GM12874 (cell line): ENCODE measurements around the gene CEBPE.

Experiments
- CTCF ChIP-seq: IDR thresholded peaks from 2 replicates; pipeline ENCODE4 v1.5.1; 2011; ENCODE audit warnings: low read depth, mild to moderate bottlenecking, control low read depth, low read length, moderate library complexity; ENCODE audit not compliant: insufficient read depth

Gene CEBPE

DNA sequence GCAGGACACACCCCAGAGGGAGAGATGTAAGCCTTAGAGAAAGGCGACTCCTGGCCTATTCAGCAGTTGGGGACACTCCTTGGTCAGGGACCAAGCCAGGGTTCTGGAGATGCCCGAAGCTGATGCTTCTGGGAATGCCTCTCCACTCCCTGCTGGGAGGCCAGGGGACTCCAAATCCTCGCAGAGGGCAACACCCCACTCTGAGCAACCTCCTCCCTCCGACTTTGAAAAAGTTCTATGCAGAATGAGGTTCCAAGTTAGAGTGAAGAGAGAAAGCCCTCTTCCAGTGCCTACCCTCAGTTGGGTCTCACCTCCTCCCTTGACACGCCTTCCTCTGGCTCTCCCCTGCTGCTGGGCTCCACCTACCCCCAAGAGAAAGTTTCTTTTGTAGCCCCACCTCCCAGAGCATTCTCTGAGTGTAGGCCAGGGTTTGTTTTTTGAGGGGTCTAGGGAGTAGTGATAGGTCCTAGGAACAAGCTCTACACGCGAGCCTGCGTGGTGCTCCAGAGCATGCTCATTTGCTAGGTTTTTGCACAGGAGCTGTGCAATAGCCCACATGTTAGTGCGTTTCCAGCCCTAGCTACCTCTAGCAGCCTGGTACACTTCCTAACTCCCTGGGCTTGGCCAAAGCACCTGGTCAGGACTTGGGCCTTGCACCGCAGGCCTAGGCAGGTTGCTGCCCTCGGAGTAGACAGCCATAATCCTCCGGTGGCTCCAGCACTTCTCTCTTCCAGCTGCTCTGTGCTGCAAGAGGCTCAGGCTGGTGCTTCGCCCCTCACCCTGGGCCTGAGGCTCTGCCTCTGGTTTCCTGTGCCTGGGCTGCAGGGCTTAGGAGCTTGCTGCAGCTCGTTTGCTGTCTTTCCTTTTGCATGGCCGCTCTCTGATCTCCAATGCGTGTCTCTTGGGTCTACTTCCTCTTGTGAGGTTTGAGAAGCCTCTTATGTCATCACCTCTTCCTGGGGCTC lies 590 bp upstream of the CEBPE start:
- no peak for TF ChIP-seq CTCF

DNA sequence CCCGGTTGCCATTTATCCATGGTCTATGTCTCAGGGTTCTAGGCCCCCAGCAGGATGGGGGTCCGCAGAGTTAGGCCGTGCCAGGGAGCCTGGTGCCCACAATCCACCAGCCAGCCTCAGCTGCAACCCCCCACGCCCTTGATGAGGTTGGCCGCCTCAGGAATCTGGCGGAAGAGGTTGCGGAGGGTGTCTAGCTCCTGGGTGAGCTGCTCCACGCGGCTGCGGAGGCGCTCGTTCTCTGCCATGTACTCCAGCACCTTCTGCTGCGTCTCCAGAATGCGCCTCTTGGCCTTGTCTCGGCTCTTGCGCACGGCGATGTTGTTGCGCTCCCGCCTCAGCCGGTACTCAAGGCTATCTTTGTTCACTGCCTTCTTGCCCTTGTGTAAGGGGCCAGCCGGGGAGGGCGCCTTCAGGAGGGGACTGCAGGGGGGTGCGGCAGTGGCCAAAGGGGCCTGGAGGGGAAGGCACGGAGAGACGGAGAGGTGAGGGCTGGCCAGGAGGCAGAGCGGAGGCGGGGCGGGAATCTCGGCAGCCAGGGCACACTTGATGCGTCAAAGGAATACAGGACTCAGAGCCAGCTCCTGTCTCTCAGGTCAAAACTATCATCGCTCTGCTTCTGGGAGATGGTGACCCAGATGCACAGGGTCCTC lies 1.6 kb downstream of the CEBPE start:
- no peak for TF ChIP-seq CTCF

DNA sequence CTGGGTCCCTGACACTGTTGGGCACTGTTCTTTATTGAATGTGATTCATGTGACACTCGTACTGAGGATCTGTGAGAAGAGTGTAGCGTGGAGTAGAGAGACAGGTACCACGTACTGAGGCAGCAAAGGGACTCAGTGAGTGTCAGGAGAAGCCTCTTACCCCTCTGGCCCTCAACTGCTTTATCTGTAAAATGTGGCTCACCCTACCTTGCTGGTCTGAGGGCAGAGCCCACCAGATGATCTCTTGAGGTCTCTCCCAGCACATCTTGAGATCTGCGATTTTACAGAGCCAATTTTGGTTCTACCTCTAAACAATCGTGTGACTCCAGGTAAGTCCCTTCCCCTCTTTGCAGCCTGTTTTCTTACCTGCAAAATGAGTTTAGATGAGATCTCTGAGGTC lies 3.1 kb downstream of the CEBPE start:
- TF ChIP-seq CTCF, result no peak

DNA sequence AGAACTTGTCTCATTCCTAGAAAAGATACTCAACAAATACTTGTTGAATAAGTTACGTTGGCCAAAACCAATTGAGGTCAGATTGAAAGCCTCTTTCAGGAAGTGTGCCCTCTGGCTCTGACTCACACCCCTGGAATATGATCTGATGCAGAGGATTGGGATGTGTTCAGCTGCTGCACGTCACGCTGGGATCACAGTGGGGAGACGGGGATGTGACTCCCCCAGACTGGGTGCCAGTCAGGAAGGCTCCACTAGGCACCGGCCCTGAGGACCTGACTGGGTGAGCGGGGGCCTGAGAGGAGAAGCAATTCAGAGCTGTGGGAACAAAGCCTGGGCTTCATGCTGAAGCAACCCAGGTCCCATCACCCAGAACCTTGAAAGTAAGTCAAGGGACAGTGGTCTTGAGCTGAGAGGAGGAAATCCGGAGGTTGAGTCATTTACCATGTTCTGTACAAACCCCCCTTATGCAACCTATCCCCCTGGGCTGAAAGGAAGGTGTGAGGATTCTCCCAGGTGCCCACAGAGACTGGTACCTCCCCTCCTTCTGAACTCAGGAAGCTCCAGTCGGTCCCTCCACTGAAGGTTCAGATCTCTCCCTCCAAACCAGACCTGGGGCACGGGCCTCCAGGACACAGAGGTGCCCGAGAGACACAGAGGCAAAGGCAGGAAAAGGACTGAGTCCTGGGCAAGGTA lies 3.9 kb downstream of the CEBPE start:
- no peak for TF ChIP-seq CTCF

DNA sequence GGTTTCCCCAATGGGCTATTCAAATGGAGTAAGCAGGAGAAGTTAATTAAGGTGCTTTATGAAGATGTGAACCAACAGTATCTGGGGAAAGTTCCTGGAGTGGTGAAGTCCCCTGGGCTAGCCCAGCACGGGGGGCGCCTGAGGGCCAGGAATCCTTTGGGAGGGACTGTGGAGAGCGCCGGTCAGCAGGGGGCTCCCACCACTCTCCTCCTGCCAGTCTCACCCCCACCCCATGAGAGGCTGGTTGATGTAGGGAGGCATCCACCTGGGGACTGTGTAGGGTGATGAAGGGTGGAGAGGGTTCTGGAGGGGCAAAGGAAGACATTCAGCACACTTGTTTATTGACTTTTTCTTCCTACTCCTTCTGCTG lies 4.4 kb downstream of the CEBPE start:
- TF ChIP-seq CTCF, result no peak

DNA sequence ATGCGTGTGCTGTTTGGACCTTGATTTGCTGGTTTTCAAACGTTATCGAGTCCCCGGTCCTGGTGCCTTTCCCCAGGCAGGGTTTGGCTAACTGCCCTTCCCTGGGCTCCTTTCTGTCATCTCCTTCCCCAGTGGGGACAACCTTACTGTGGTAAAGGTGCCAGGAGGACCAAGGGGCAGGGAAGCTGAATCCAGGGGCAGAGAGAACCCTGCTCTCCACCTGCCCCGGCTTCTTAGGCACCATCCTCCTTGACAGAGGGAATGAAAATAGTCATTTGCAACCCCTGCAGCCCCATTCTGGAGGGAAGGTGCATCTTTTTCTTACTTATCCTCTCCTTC lies 5.0 kb downstream of the CEBPE start:
- no peak for TF ChIP-seq CTCF

DNA sequence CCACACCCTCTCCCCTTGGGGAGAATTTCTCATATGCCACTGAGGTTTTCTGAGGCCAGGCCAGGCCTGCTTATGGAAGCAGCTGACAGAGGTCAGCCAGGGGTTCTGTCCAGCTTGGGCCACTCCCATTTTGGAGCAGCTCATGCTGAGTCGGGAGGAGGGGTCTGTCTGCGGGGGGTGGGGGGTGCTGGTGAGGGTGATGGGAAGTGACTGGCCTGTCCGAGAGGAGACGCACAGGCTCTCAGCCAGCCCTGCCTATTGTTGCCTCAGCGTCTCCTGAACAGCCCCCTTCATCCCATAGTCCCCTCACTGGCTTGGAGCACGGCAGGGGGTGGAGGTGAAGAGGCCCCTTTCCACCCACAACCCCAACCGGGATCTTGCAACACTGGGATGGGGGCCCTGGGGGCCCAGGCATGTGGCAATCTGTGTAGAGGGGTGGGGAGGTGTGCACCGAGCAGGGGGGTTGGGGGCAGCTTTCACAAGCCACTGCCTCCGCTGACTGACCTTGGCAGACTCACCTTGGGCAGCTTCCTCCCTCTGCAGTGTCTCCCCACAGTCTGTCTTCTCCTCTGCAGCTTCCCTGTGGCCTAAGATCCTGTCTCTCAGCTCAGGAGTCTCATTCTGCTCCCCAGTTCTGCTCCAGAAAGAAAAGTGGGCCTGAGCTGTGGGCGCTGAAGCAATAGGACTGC lies 5.5 kb downstream of the CEBPE start:
- TF ChIP-seq CTCF, result no peak
